SJSA1 (cell line): ENCODE data around the gene TBCCD1. TPM values are rescaled to one million over a fixed set of nuclear protein-coding genes. Genes with fewer than 3 reads are reported as not detected.
"Not testable (repeated sequence)": the region's sequence is repeated elsewhere in the genome, so short reads cannot be mapped to it uniquely, and the experiment has no call there.

Experiments used
- DNase-seq, 2 experiments: peaks; one replicate each; pipeline ENCODE4 v3.0.0-alpha.2; 2015 to 2020; ENCODE audit warnings: low spot score in 2 of 2, low read depth in 1 of 2
- H3K27ac ChIP-seq: fragments of 250-450 bp; sonication (Bioruptor Pico); 2 replicates; pipeline ENCODE4 v1.5.1; 2020; ENCODE audit warnings: mild to moderate bottlenecking, moderate library complexity
- H3K27me3 ChIP-seq: fragments of 250-450 bp; sonication (Bioruptor Pico); replicated peaks from 2 replicates; pipeline ENCODE4 v1.5.1; 2020; ENCODE audit warnings: mild to moderate bottlenecking, moderate library complexity
- H3K36me3 ChIP-seq: fragments of 250-450 bp; sonication (Bioruptor Pico); 2 replicates; pipeline ENCODE4 v1.5.1; 2020; ENCODE audit warnings: mild to moderate bottlenecking
- H3K4me1 ChIP-seq: fragments of 250-450 bp; sonication (Bioruptor Pico); replicated peaks from 2 replicates; pipeline ENCODE4 v1.6.1; 2021; ENCODE audit warnings: mild to moderate bottlenecking
- H3K4me3 ChIP-seq: fragments of 250-450 bp; sonication (Bioruptor Pico); 2 replicates; pipeline ENCODE4 v1.5.1; 2020; ENCODE audit warnings: mild to moderate bottlenecking
- H3K9me3 ChIP-seq: fragments of 250-450 bp; sonication (Bioruptor Pico); replicated peaks from 2 replicates; pipeline ENCODE4 v1.5.1; 2020; ENCODE audit warnings: mild to moderate bottlenecking
- total RNA-seq: library from RNA; depleted of rRNA; stranded (reverse); fragments of >200 nt; shearing (Covaris generic); gene quantifications from 2 replicates; pipeline ENCODE4 v1.2.3, GENCODE V29; 2014

TBCCD1 gene
- total RNA-seq, 1 experiment from 2014 or later, result 12.2 TPM

GRCh38 chr3:186512570-186513302 lies 54.4 kb downstream of the TBCCD1 start:
- peaks cover 10% of the 10 kb centered on the region; the same call in 1 of the 2 replicates for H3K27me3 ChIP-seq
- no peak overlapping the region for H3K4me3 ChIP-seq
- H3K36me3 ChIP-seq, result no peaks in the 10 kb centered on the region
- H3K27ac ChIP-seq, result no peak overlapping the region
- no peaks in the 10 kb centered on the region for H3K9me3 ChIP-seq
- no peaks in the 10 kb centered on the region for H3K4me1 ChIP-seq
- DNase-seq, result no peak

- no peaks in the 10 kb centered on the region for H3K4me1 ChIP-seq
- no peak for DNase-seq
- H3K36me3 ChIP-seq, result no peaks in the 10 kb centered on the region
- no peak overlapping the region for H3K4me3 ChIP-seq
- H3K27me3 ChIP-seq, result peaks cover 10% of the 10 kb centered on the region; the same call in 1 of the 2 replicates
- no peaks in the 10 kb centered on the region for H3K9me3 ChIP-seq
- H3K27ac ChIP-seq, result no peak overlapping the region
These were observed 55.4 kb downstream of the TBCCD1 start for GRCh38 chr3:186511702-186512101.

- peaks cover 10% of the 10 kb centered on the region; the same call in 1 of the 2 replicates for H3K27me3 ChIP-seq
These were observed 55.9 kb downstream of the TBCCD1 start for GRCh38 chr3:186511245-186511644.

GRCh38 chr3:186510374-186511079 lies 56.6 kb downstream of the TBCCD1 start:
- no peak overlapping the region for H3K4me3 ChIP-seq
- no peaks in the 10 kb centered on the region for H3K4me1 ChIP-seq
- peaks cover 10% of the 10 kb centered on the region; the same call in 1 of the 2 replicates for H3K27me3 ChIP-seq
- DNase-seq, result no peak
- no peaks in the 10 kb centered on the region for H3K9me3 ChIP-seq
- H3K27ac ChIP-seq, result no peak overlapping the region
- H3K36me3 ChIP-seq, result no peaks in the 10 kb centered on the region

More at GRCh38 chr3:186511245-186511644, 55.9 kb downstream of the TBCCD1 start:
- Histone ChIP-seq H3K9me3 (no peaks in the 10 kb centered on the region), H3K36me3 (no peaks in the 10 kb centered on the region), H3K4me3 (no peak overlapping the region), H3K27ac (no peak overlapping the region), H3K4me1 (no peaks in the 10 kb centered on the region)
- DNase-seq, result no peak

- no peaks in the 10 kb centered on the region for H3K9me3 ChIP-seq
- no peak overlapping the region for H3K27ac ChIP-seq
- no peaks in the 10 kb centered on the region for H3K36me3 ChIP-seq
- no peak overlapping the region for H3K4me3 ChIP-seq
- H3K27me3 ChIP-seq, result peaks cover 10% of the 10 kb centered on the region; the same call in 1 of the 2 replicates
- no peak for DNase-seq
- H3K4me1 ChIP-seq, result no peaks in the 10 kb centered on the region
These were observed 57.7 kb downstream of the TBCCD1 start for GRCh38 chr3:186509423-186509822.

DNA sequence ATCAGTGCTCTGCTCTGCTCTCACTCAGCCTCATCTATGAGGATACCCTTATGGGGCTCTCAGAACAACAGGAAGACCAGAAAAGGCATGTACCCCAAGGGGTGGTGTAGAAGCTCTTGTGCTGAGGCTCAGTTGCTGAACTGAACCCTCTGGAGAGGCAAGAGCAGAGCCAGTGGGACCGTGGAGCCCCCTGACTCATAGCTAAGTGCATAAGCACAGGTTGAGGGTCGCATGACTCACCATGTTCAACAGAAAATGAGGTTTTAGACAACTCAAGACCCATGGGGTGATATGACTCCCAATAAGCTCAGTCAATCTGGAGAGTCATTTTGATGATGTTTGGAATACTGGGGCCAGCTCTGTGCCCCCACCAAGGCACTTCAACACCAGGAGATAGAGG lies 60.3 kb downstream of the TBCCD1 start:
- H3K4me1 ChIP-seq, result no peaks in the 10 kb centered on the region
- no peaks in the 10 kb centered on the region for H3K9me3 ChIP-seq
- H3K27me3 ChIP-seq, result 0 out of 2 replicates have a peak, but pooled peaks cover 4% of the 10 kb centered on the region
- H3K4me3 ChIP-seq, result no peak overlapping the region
- H3K27ac ChIP-seq, result no peak overlapping the region
- DNase-seq, result no peak
- H3K36me3 ChIP-seq, result no peaks in the 10 kb centered on the region

- no peak overlapping the region for H3K4me3 ChIP-seq
- H3K27ac ChIP-seq, result no peak overlapping the region
- H3K9me3 ChIP-seq, result no peaks in the 10 kb centered on the region
- 0 out of 2 replicates have a peak, but pooled peaks cover 4% of the 10 kb centered on the region for H3K27me3 ChIP-seq
- H3K4me1 ChIP-seq, result no peaks in the 10 kb centered on the region
- no peak for DNase-seq
- H3K36me3 ChIP-seq, result no peaks in the 10 kb centered on the region
These were observed 60.9 kb downstream of the TBCCD1 start for GRCh38 chr3:186506191-186506739.

GRCh38 chr3:186502966-186503712 lies 64.0 kb downstream of the TBCCD1 start:
- Histone ChIP-seq H3K9me3 (no peaks in the 10 kb centered on the region), H3K36me3 (no peaks in the 10 kb centered on the region), H3K4me1 (no peaks in the 10 kb centered on the region), H3K4me3 (no peak overlapping the region), H3K27ac (no peak overlapping the region), H3K27me3 (no peaks in the 10 kb centered on the region; the same call in 1 of the 2 replicates)
- no peak for DNase-seq

GRCh38 chr3:186502138-186502948 lies 64.8 kb downstream of the TBCCD1 start:
- H3K4me3 ChIP-seq, result no peak overlapping the region
- H3K27me3 ChIP-seq, result no peaks in the 10 kb centered on the region; the same call in 1 of the 2 replicates
- no peaks in the 10 kb centered on the region for H3K9me3 ChIP-seq
- no peaks in the 10 kb centered on the region for H3K36me3 ChIP-seq
- H3K27ac ChIP-seq, result no peak overlapping the region
- H3K4me1 ChIP-seq, result no peaks in the 10 kb centered on the region
- no peak for DNase-seq

- H3K4me3 ChIP-seq, H3K4me1 ChIP-seq, H3K9me3 ChIP-seq, DNase-seq, H3K27ac ChIP-seq, H3K36me3 ChIP-seq, H3K27me3 ChIP-seq: not testable (repeated sequence)
These were observed 67.2 kb downstream of the TBCCD1 start for GRCh38 chr3:186499949-186500348.

GRCh38 chr3:186498022-186498421 lies 69.1 kb downstream of the TBCCD1 start:
- H3K4me1 ChIP-seq, H3K27me3 ChIP-seq, H3K4me3 ChIP-seq, H3K36me3 ChIP-seq, H3K9me3 ChIP-seq, DNase-seq, H3K27ac ChIP-seq: not testable (repeated sequence)

- no peaks in the 10 kb centered on the region for H3K4me1 ChIP-seq
- H3K27ac ChIP-seq, result no peak overlapping the region
These were observed 69.5 kb downstream of the TBCCD1 start for GRCh38 chr3:186497608-186498007.

GRCh38 chr3:186496635-186497034 lies 70.5 kb downstream of the TBCCD1 start:
- no peaks in the 10 kb centered on the region for H3K36me3 ChIP-seq
- DNase-seq, result no peak
- H3K9me3 ChIP-seq, result no peaks in the 10 kb centered on the region
- H3K4me3 ChIP-seq, result no peak overlapping the region
- H3K27ac ChIP-seq, result no peak overlapping the region
- peaks cover 2% of the 10 kb centered on the region; the same call in 1 of the 2 replicates for H3K27me3 ChIP-seq
- H3K4me1 ChIP-seq, result no peaks in the 10 kb centered on the region

More at GRCh38 chr3:186497608-186498007, 69.5 kb downstream of the TBCCD1 start:
- no peaks in the 10 kb centered on the region for H3K36me3 ChIP-seq
- no peak overlapping the region for H3K4me3 ChIP-seq
- no peak for DNase-seq
- H3K27me3 ChIP-seq, result peaks cover 2% of the 10 kb centered on the region; the same call in 1 of the 2 replicates
- no peaks in the 10 kb centered on the region for H3K9me3 ChIP-seq
